ENCODE measurements around the gene MED27. TPM values are rescaled to one million over a fixed set of nuclear protein-coding genes. Genes with fewer than 3 reads are reported as not detected.

MED27 gene, protein sequence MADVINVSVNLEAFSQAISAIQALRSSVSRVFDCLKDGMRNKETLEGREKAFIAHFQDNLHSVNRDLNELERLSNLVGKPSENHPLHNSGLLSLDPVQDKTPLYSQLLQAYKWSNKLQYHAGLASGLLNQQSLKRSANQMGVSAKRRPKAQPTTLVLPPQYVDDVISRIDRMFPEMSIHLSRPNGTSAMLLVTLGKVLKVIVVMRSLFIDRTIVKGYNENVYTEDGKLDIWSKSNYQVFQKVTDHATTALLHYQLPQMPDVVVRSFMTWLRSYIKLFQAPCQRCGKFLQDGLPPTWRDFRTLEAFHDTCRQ
- total RNA-seq (2022; extraction: Qiagen RNA extraction; ENCODE audit: low read depth): 30.0 to 36.1 TPM (median 33.8 TPM) in 5 replicates

DNA sequence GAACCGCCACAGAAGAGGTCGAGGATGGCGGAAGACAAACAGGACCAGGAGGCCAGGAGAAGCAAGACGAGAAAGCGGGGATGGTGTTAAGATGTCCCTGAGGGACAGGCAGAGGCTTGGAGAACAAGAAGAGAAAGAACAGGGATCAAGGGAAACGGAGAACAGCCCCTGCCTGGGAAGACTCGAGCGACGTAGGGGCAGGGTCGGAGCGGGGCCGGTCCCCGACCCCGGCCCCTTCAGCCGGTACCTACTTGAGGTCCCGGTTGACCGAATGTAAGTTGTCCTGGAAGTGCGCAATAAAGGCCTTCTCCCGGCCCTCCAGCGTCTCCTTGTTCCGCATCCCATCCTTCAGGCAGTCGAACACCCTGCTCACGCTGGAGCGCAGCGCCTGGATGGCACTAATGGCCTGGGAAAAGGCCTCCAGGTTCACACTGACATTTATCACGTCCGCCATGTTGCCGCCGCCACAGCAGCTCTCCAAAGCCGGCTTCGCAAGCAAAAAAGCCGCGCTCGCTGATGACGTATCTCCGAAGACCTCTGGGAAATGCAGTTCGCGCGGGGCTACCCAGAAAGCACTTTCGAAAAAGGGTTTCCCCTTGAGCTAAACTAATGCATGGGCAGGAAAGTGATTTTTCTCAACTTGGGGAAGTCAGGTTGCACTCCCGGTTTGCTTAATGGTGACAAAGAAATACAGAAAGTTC, at the start of gene MED27:
TSS of gene MED27 (minus strand) at position 477 of the 701 bp plus-strand sequence. CDS start at position 454, 23 bp downstream.

Other genes with a start within 250 kb of the MED27 start
- 2.2 to 3.5 TPM (median 2.8 TPM) in 5 replicates for gene NTNG2, start 82.2 kb upstream of the MED27 start, total RNA-seq (2022; extraction: Qiagen RNA extraction; ENCODE audit: low read depth)

Data from A549 treated with RU486 at 1 μM for 4 hours (cell line).